OCI-LY1 (cell line): ENCODE measurements around the gene MRPL52.

ENCODE experiments used
- H2AFZ ChIP-seq: fragments of 200-600 bp; sonication (generic), shearing (Covaris generic); 2 replicates; pipeline ENCODE4 v1.6.0; 2014; ENCODE audit warnings: antibody characterized with exemption, mild to moderate bottlenecking, low read length
- H3F3A ChIP-seq: fragments of 200-600 bp; sonication (generic), shearing (Covaris generic); 2 replicates; pipeline ENCODE4 v1.6.0; 2014; ENCODE audit warnings: mild to moderate bottlenecking, antibody characterized with exemption, low read length, moderate library complexity; ENCODE audit not compliant: insufficient read depth
- H3K27ac ChIP-seq: fragments of 200-600 bp; sonication (generic); 2 replicates; pipeline ENCODE4 v1.5.1; 2014; ENCODE audit warnings: low read length, mixed run types, mild to moderate bottlenecking, low read depth; ENCODE audit not compliant: poor library complexity, severe bottlenecking
- H3K27me3 ChIP-seq: fragments of 200-600 bp; sonication (generic); 2 replicates; pipeline ENCODE4 v1.6.0; 2014; ENCODE audit warnings: antibody characterized with exemption, mild to moderate bottlenecking, low read length, moderate library complexity; ENCODE audit not compliant: insufficient read depth
- H3K36me3 ChIP-seq: fragments of 200-600 bp; sonication (generic); 2 replicates; pipeline ENCODE4 v1.6.1; 2014; ENCODE audit warnings: mild to moderate bottlenecking, antibody characterized with exemption, low read length, moderate library complexity, mixed read lengths; ENCODE audit not compliant: insufficient read depth
- H3K4me1 ChIP-seq: fragments of 200-600 bp; sonication (generic); 2 replicates; pipeline ENCODE4 v1.5.1; 2014; ENCODE audit warnings: mild to moderate bottlenecking, low read length, moderate library complexity; ENCODE audit not compliant: insufficient read depth, severe bottlenecking
- H3K4me2 ChIP-seq: fragments of 200-600 bp; sonication (generic), shearing (Covaris generic); 2 replicates; pipeline ENCODE4 v1.6.1; 2014; ENCODE audit warnings: low read length
- H3K4me3 ChIP-seq: fragments of 200-600 bp; sonication (generic); 2 replicates; pipeline ENCODE4 v1.5.1; 2014; ENCODE audit warnings: low read length, low read depth, mild to moderate bottlenecking, mixed read lengths; ENCODE audit not compliant: poor library complexity, severe bottlenecking
- H3K79me2 ChIP-seq: fragments of 200-600 bp; shearing (Covaris generic); 2 replicates; pipeline ENCODE4 v1.6.1; 2016; ENCODE audit warnings: mixed run types, low read length, mixed read lengths; ENCODE audit not compliant: insufficient read depth
- H3K9ac ChIP-seq: fragments of 200-600 bp; sonication (generic), shearing (Covaris generic); 2 replicates; pipeline ENCODE4 v1.6.1; 2014; ENCODE audit warnings: mild to moderate bottlenecking, low read length, mixed read lengths
- H3K9me2 ChIP-seq: fragments of 200-600 bp; sonication (generic), shearing (Covaris generic); 2 replicates; pipeline ENCODE4 v1.6.1; 2014; ENCODE audit warnings: low read depth, mild to moderate bottlenecking, low read length, mixed read lengths
- H3K9me3 ChIP-seq: fragments of 200-600 bp; shearing (Covaris generic); 2 replicates; pipeline ENCODE4 v1.6.1; 2014; ENCODE audit warnings: low read length, mixed read lengths
- H4K20me1 ChIP-seq: fragments of 200-600 bp; sonication (generic), shearing (Covaris generic); 2 replicates; pipeline ENCODE4 v1.6.0; 2016; ENCODE audit warnings: mild to moderate bottlenecking, low read length; ENCODE audit not compliant: insufficient read depth
- EZH2 ChIP-seq: fragments of 200-600 bp; sonication (generic), shearing (Covaris generic); IDR thresholded peaks from 2 replicates; pipeline ENCODE4 v1.8.0; 2017; ENCODE audit warnings: borderline replicate concordance, mixed run types, mild to moderate bottlenecking, antibody characterized with exemption, low read length, moderate library complexity, mixed read lengths
- TF ChIP-seq, protein P1 (sequence below): fragments of 200-600 bp; sonication (generic), shearing (Covaris generic); IDR thresholded peaks from 2 replicates; pipeline ENCODE4 v1.5.1; 2017; ENCODE audit warnings: mild to moderate bottlenecking, antibody characterized with exemption, low read length, moderate library complexity, mixed read lengths

MRPL52 gene

DNA sequence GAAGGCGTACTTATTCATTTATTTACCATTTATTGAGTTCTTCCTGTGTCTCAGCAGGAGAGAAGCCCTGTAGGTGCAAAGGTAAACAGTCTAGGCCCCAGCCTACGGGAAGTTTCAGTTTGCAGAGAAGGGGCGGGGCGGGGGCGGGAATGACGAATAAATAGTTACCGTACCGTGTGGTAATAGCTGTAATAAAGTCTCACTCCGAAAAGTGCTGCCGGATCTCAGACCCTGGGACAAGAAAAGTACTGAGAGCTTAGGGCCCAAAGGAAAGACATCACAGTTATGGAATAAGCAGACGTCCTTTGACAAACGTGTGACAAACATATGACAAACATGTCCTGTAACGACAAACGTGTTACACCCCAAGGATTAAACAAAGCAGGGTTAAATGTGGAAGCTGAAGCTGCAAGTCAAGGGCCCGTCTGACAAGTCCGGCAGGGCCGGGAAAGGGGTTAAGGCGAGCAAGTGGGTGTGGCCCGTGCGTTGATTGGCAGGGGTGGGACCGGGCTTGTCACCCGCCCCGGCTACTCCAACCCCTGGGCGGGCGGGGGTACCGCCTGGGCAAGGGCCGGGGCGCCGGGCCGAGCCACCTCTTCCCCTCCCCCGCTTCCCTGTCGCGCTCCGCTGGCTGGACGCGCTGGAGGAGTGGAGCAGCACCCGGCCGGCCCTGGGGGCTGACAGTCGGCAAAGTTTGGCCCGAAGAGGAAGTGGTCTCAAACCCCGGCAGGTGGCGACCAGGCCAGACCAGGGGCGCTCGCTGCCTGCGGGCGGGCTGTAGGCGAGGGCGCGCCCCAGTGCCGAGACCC lies 41.7 kb downstream of the MRPL52 start, which contains the start of gene LRP10:
Gene LRP10 (plus strand): TSS at position 517 of the 809 bp plus-strand sequence. CDS start 564 bp downstream, outside the sequence.
- Histone ChIP-seq H3K4me3 (peak within 1 kb of the TSS; percentile 76), H3K79me2 (no peaks in the 10 kb centered on the region), H4K20me1 (no peaks in the 10 kb centered on the region), H3K9me2 (no peaks in the 10 kb centered on the region), H3K9ac (peak within 1 kb of the TSS; percentile 78), H3K27me3 (no peaks in the 10 kb centered on the region), H3K27ac (peak within 1 kb of the TSS; percentile 92), H3K4me1 (peaks cover 24% of the 10 kb centered on the region), H2AFZ (0 out of 2 replicates have a peak within 1 kb of the TSS, but pooled peaks have one; percentile 2), H3K9me3 (no peaks in the 10 kb centered on the region), H3F3A (no peaks in the 10 kb centered on the region), H3K36me3 (peaks cover 26% of the 10 kb centered on the region), H3K4me2 (peak within 1 kb of the TSS; percentile 80)
- TF ChIP-seq EZH2 = no peak
- TF ChIP-seq, protein P1, sequence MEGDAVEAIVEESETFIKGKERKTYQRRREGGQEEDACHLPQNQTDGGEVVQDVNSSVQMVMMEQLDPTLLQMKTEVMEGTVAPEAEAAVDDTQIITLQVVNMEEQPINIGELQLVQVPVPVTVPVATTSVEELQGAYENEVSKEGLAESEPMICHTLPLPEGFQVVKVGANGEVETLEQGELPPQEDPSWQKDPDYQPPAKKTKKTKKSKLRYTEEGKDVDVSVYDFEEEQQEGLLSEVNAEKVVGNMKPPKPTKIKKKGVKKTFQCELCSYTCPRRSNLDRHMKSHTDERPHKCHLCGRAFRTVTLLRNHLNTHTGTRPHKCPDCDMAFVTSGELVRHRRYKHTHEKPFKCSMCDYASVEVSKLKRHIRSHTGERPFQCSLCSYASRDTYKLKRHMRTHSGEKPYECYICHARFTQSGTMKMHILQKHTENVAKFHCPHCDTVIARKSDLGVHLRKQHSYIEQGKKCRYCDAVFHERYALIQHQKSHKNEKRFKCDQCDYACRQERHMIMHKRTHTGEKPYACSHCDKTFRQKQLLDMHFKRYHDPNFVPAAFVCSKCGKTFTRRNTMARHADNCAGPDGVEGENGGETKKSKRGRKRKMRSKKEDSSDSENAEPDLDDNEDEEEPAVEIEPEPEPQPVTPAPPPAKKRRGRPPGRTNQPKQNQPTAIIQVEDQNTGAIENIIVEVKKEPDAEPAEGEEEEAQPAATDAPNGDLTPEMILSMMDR = no peak; the same call in 1 of the 2 replicates

- H3K27me3 ChIP-seq = no peaks in the 10 kb centered on the region
Measured at GRCh38 chr14:22872033-22872832, 42.5 kb downstream of the MRPL52 start.

GRCh38 chr14:22872833-22873520 lies 43.3 kb downstream of the MRPL52 start:
- peaks cover 24% of the 10 kb centered on the region for H3K4me1 ChIP-seq
- no peak for TF ChIP-seq EZH2
- TF ChIP-seq, protein P1 = peak; percentile 3; the same call in 1 of the 2 replicates
- peaks cover 41% of the 10 kb centered on the region for H3K36me3 ChIP-seq
- no peaks in the 10 kb centered on the region for H3K9me2 ChIP-seq
- peak overlapping the region; percentile 80 for H3K4me2 ChIP-seq
- H3F3A ChIP-seq = no peaks in the 10 kb centered on the region
- H3K27me3 ChIP-seq = no peaks in the 10 kb centered on the region
- H4K20me1 ChIP-seq = no peaks in the 10 kb centered on the region
- H3K4me3 ChIP-seq = peak overlapping the region; percentile 76
- H3K9me3 ChIP-seq = no peaks in the 10 kb centered on the region
- H3K79me2 ChIP-seq = no peaks in the 10 kb centered on the region
- peak overlapping the region; percentile 78; the same call in 1 of the 2 replicates for H3K9ac ChIP-seq
- no peak overlapping the region for H2AFZ ChIP-seq
- peak overlapping the region; percentile 92 for H3K27ac ChIP-seq

More at GRCh38 chr14:22872033-22872832, 42.5 kb downstream of the MRPL52 start:
- Histone ChIP-seq H2AFZ (no peak overlapping the region), H3K79me2 (no peaks in the 10 kb centered on the region), H3K4me3 (peak overlapping the region; percentile 76), H3K4me1 (peaks cover 24% of the 10 kb centered on the region), H3K9me3 (no peaks in the 10 kb centered on the region), H3K27ac (peak overlapping the region; percentile 92), H3K9me2 (no peaks in the 10 kb centered on the region), H3K36me3 (peaks cover 34% of the 10 kb centered on the region), H3F3A (no peaks in the 10 kb centered on the region), H3K4me2 (peak overlapping the region; percentile 80), H3K9ac (peak overlapping the region; percentile 78), H4K20me1 (no peaks in the 10 kb centered on the region)
- no peak for TF ChIP-seq EZH2
- TF ChIP-seq, protein P1 = peak; percentile 96
